ENCODE data around the gene ACBD7.

GRCh38 chr10:15137036-15137359, 48.4 kb upstream of the ACBD7 start:
- TF ChIP-seq CTCF (IDR thresholded peaks at IDR 0.05) (no peak), POLR2AphosphoS5 (IDR thresholded peaks at IDR 0.05) (no peak), EP300 (IDR thresholded peaks at IDR 0.05) (no peak), POLR2A (IDR thresholded peaks at IDR 0.05) (no peak)

All from suprapubic skin (tissue), 4 donors.